HG03521 (cell line): Measurements from ENCODE around the gene DAZAP1.

ENCODE experiments used
- ATAC-seq: cut with Tn5 transposase; IDR thresholded peaks from one replicate; pipeline ENCODE4 v1.9.1; 2021; ENCODE audit warnings: mild to moderate bottlenecking, moderate library complexity; ENCODE audit not compliant: unreplicated experiment

DAZAP1 gene

GRCh38 chr19:1407528-1408299 lies at the start of gene DAZAP1:
Gene DAZAP1 (plus strand): TSS chr19:1407586. CDS start chr19:1407774, 188 bp downstream.
- ATAC-seq, result no peak

- no peak for ATAC-seq
Observed at GRCh38 chr19:1360126-1360817, 47.1 kb upstream of the DAZAP1 start.

GRCh38 chr19:1360818-1361461 lies 46.4 kb upstream of the DAZAP1 start:
- ATAC-seq, result no peak

- ATAC-seq, result no peak
Observed at GRCh38 chr19:1361601-1362386, 45.6 kb upstream of the DAZAP1 start.

- no peak for ATAC-seq
Observed at GRCh38 chr19:1362387-1363257, 44.8 kb upstream of the DAZAP1 start.

GRCh38 chr19:1363599-1363998 lies 43.8 kb upstream of the DAZAP1 start:
- no peak for ATAC-seq

GRCh38 chr19:1364070-1364704 lies 43.2 kb upstream of the DAZAP1 start:
- ATAC-seq, result no peak

- ATAC-seq, result no peak
Observed at GRCh38 chr19:1365319-1366269, 41.8 kb upstream of the DAZAP1 start.

GRCh38 chr19:1366296-1366695 lies 41.1 kb upstream of the DAZAP1 start:
- no peak for ATAC-seq

GRCh38 chr19:1366899-1367870 lies 40.2 kb upstream of the DAZAP1 start:
- no peak for ATAC-seq

GRCh38 chr19:1369214-1369805 lies 38.1 kb upstream of the DAZAP1 start:
- no peak for ATAC-seq

- ATAC-seq, result no peak
Observed at GRCh38 chr19:1370579-1371361, 36.6 kb upstream of the DAZAP1 start.

- no peak for ATAC-seq
Observed at GRCh38 chr19:1373042-1373533, 34.3 kb upstream of the DAZAP1 start.

- no peak for ATAC-seq
Observed at GRCh38 chr19:1373534-1374249, 33.7 kb upstream of the DAZAP1 start.

- ATAC-seq, result no peak
Observed at GRCh38 chr19:1374250-1374577, 33.2 kb upstream of the DAZAP1 start.

- ATAC-seq, result no peak
Observed at GRCh38 chr19:1376415-1376805, 31.0 kb upstream of the DAZAP1 start.
